ENCODE results near the gene ADD3. TPM values are rescaled to one million over a fixed set of nuclear protein-coding genes. Genes with fewer than 3 reads are reported as not detected.
A peak's percentile ranks its signal among the peaks of the same experiment; 100 is the strongest.

The ADD3 gene
- total and polyA plus RNA-seq, 10 of the 15 experiments (the other 5 are each of a cell fraction or from before 2014, with no cell fraction given), result 27.3 to 129 (median 67.8) TPM

GRCh38 chr10:109996766-109997171 lies 11.0 kb upstream of the ADD3 start:
- H3K4me3 ChIP-seq, result no peak overlapping the region
- no peaks in the 10 kb centered on the region for H3K79me2 ChIP-seq (ENCODE audit: control insufficient read depth, insufficient read depth, low read length)
- TF ChIP-seq ZBED1 (IDR thresholded peaks at IDR 0.05; ENCODE audit: borderline replicate concordance), result no peak
- TF ChIP-seq NFIC (IDR thresholded peaks at IDR 0.05; ENCODE audit: low read depth, low read length), result no peak
- no peak for TF ChIP-seq IKZF2 (IDR thresholded peaks at IDR 0.05)
- TF ChIP-seq SUZ12 (IDR thresholded peaks at IDR 0.05; ENCODE audit: unreplicated experiment), result no peak
- no peak for TF ChIP-seq POU2F2 (IDR thresholded peaks at IDR 0.05; ENCODE audit: borderline replicate concordance, low read depth, low read length)
- TF ChIP-seq MXI1 (IDR thresholded peaks at IDR 0.05; ENCODE audit: low read depth, low read length), result no peak
- no peak for TF ChIP-seq TCF7 (IDR thresholded peaks at IDR 0.05; ENCODE audit: borderline replicate concordance)
- no peak for TF ChIP-seq MYB (IDR thresholded peaks at IDR 0.05; ENCODE audit: borderline replicate concordance, low read depth, low read length)
- H3K27me3 ChIP-seq (replicated peaks in 1 of 2; ENCODE audit: control insufficient read depth in 2 of 2, insufficient read depth in 2 of 2, low read length in 1 of 2), result no peaks in the 10 kb centered on the region
- H2AFZ ChIP-seq (ENCODE audit: control insufficient read depth, low read depth, low read length), result peak overlapping the region; percentile 37
- intact Hi-C loops (cut with micrococcal nuclease; ENCODE audit: unreplicated experiment), result no loop called here
- POLR2A ChIA-PET, result interaction anchor here (0.9 kb wide), 1 partner anchor 15 kb away, joined by 3 read pairs; no protein-coding TSS in a partner anchor
- H3K9ac ChIP-seq (ENCODE audit: control insufficient read depth, insufficient read depth, low read length), result no peak overlapping the region
- RAD21 ChIA-PET (ENCODE audit: unreplicated experiment), result interaction anchor here (1.0 to 1.7 kb wide), 3 partner anchors 11 to 38 kb away, joined by 3 to 4 read pairs (median 3); partner anchors contain the start of gene ADD3
- peak overlapping the region; percentile 32; the same call in 1 of the 2 replicates for H3K27ac ChIP-seq (ENCODE audit: control insufficient read depth, insufficient read depth)
- ATAC-seq (peak; percentile 50), DNase-seq (ENCODE audit: low read depth, low spot score) (no peak), FAIRE-seq (no peak)
- no peak overlapping the region for H3K4me2 ChIP-seq (ENCODE audit: control insufficient read depth, insufficient read depth)
- peaks cover 14% of the 10 kb centered on the region for H3K4me1 ChIP-seq (ENCODE audit: control insufficient read depth, insufficient read depth, low read length)
- WGBS (ENCODE audit: insufficient coverage, insufficient replicate concordance, low lambda C conversion rate, missing lambda C conversion rate), result 46% methylated on average over 3 of the region's 3 CpGs
- no peaks in the 10 kb centered on the region for H4K20me1 ChIP-seq (ENCODE audit: control insufficient read depth, insufficient read depth)
- H3K9me3 ChIP-seq (replicated peaks; ENCODE audit: control insufficient read depth, insufficient read depth, low read length), result no peaks in the 10 kb centered on the region
- CTCF ChIA-PET, result interaction anchor here (1.0 to 5.1 kb wide), 6 partner anchors 8 to 141 kb away, joined by 3 to 25 read pairs (median 4); no protein-coding TSS in a partner anchor
- SMC1A ChIA-PET (ENCODE audit: uncharacterized antibody, unreplicated experiment), result interaction anchor here (0.7 to 2.5 kb wide), 9 partner anchors 9 to 87 kb away, joined by 3 to 13 read pairs (median 3); partner anchors contain the start of gene ADD3
- H3K36me3 ChIP-seq (ENCODE audit: control insufficient read depth in 2 of 2, insufficient read depth in 2 of 2, low read length in 1 of 2), result no peaks in the 10 kb centered on the region
- in situ Hi-C loops (cut with MboI), result no loop called here
- BruUV-seq (replicated peaks), result no TSS peak

Data from GM12878 (cell line).